Sigmoid colon (tissue), 7 donors: ENCODE data around the gene CFI. TPM values are rescaled to one million over a fixed set of nuclear protein-coding genes. Genes with fewer than 3 reads are reported as not detected.

Source experiments
- DNase-seq: peaks from one replicate; pipeline ENCODE4 v3.0.0-alpha.2; 2019
- H3K27ac ChIP-seq, 4 donors: fragments of 200-600 bp; sonication (generic); one replicate each; pipeline ENCODE4 v1.5.1; 2016 to 2019; ENCODE audit warnings: mild to moderate bottlenecking in 1 of 4
- H3K27me3 ChIP-seq, 3 donors: fragments of 200-600 bp; sonication (generic); one replicate each; pipeline ENCODE4 v1.5.1; 2019; ENCODE audit warnings: mild to moderate bottlenecking in 1 of 3
- H3K36me3 ChIP-seq, 4 donors: fragments of 200-600 bp; sonication (generic); one replicate each; pipeline ENCODE4 v1.5.1; 2016 to 2019
- H3K4me1 ChIP-seq, 4 donors: fragments of 200-600 bp; sonication (generic); one replicate each; pipeline ENCODE4 v1.5.1; 2017 to 2019
- H3K4me3 ChIP-seq, 4 donors: fragments of 200-600 bp; sonication (generic); one replicate each; pipeline ENCODE4 v1.5.1; 2017 to 2019; ENCODE audit warnings: mild to moderate bottlenecking in 2 of 4, moderate library complexity in 1 of 4
- H3K9me3 ChIP-seq, 4 donors: fragments of 200-600 bp in 3 of 4; sonication (generic) in 3 of 4; one replicate each; pipeline versions ENCODE4 v1.5.1 to v1.6.1; 2013 to 2019
- CTCF ChIP-seq, 4 experiments: fragments of 450-650 bp in 3 of 4; fragments of 200-600 bp in 1 of 4; IDR thresholded peaks; one replicate each; pipeline ENCODE4 v1.5.1; 2016 to 2019; ENCODE audit warnings: antibody characterized with exemption in 4 of 4, mild to moderate bottlenecking in 3 of 4, moderate library complexity in 2 of 4
- EP300 ChIP-seq, 4 donors: sonication (generic); formaldehyde crosslinking; IDR thresholded peaks; one replicate each; pipeline ENCODE4 v1.6.1; 2017; ENCODE audit warnings: antibody characterized with exemption in 4 of 4
- POLR2A ChIP-seq, 2 donors: fragments of 450-650 bp; IDR thresholded peaks; one replicate each; pipeline ENCODE4 v1.6.1; 2016; ENCODE audit warnings: antibody characterized with exemption in 2 of 2, mild to moderate bottlenecking in 2 of 2, moderate library complexity in 2 of 2
- POLR2AphosphoS5 ChIP-seq, 4 donors: sonication (generic); formaldehyde crosslinking; IDR thresholded peaks; one replicate each; pipeline ENCODE4 v1.6.1; 2017; ENCODE audit warnings: antibody characterized with exemption in 4 of 4
- WGBS, 2 donors: extraction: QIAGEN DNeasy Blood & Tissue Kit; methylation state at CpG; one replicate each; pipeline ENCODE4 v1.1.7; 2013; 5-methylcytosine and 5-hydroxymethylcytosine counted together
- intact Hi-C: fragments of 100-400 bp; cut with DNase I; formaldehyde crosslinking; loops from one replicate; pipeline ENCODE4 v1.15.1; 2023
- polyA plus RNA-seq, 3 donors: library from polyadenylated mRNA; stranded (reverse); fragments of 200-250 nt; gene quantifications; one replicate each; pipeline ENCODE4 v1.2.3, GENCODE V29; 2013
- total RNA-seq, 4 donors: library from RNA; depleted of rRNA; stranded (reverse); fragments of >200 nt; gene quantifications; one replicate each; pipeline ENCODE4 v1.1.0, GENCODE V29; 2016
- donor health status: healthy with polysubstance abuse.
- donor health status: Bipolar disorder and iron deficiency.
- donor health status: healthy.

Gene CFI
- total and polyA plus RNA-seq, 7 donors: 1.2 to 14.4 (median 7.5) TPM

GRCh38 chr4:109846395-109847098 is 44.7 kb upstream of the CFI start:
- TF ChIP-seq EP300 (IDR thresholded peaks at IDR 0.05) (no peak), CTCF (IDR thresholded peaks at IDR 0.05) (no peak), POLR2A (IDR thresholded peaks at IDR 0.05) (no peak), POLR2AphosphoS5 (IDR thresholded peaks at IDR 0.05) (no peak)
- Histone ChIP-seq H3K4me1 (no peaks in the 10 kb centered on the region), H3K27me3 (no peaks in the 10 kb centered on the region), H3K4me3 (no peak overlapping the region), H3K9me3 (no peaks in the 10 kb centered on the region), H3K27ac (no peak overlapping the region), H3K36me3 (no peaks in the 10 kb centered on the region)
- no peak for DNase-seq
- WGBS, 2 donors: 14 to 53% methylated on average over 6 of the region's 6 CpGs
- intact Hi-C loops: no loop called here

GRCh38 chr4:109836985-109837384 is 35.2 kb upstream of the CFI start:
- no peak for DNase-seq
- no peak for TF ChIP-seq EP300 (IDR thresholded peaks at IDR 0.05)
- TF ChIP-seq CTCF (IDR thresholded peaks at IDR 0.05): no peak
- TF ChIP-seq POLR2A (IDR thresholded peaks at IDR 0.05): no peak
- TF ChIP-seq POLR2AphosphoS5 (IDR thresholded peaks at IDR 0.05): no peak
- H3K27me3 ChIP-seq: no peaks in the 10 kb centered on the region
- H3K4me3 ChIP-seq: no peak overlapping the region
- no peak overlapping the region for H3K27ac ChIP-seq
- no peaks in the 10 kb centered on the region for H3K9me3 ChIP-seq
- intact Hi-C loops: no loop called here
- no peaks in the 10 kb centered on the region for H3K4me1 ChIP-seq
- H3K36me3 ChIP-seq: no peaks in the 10 kb centered on the region
- 85 to 87% methylated on average over 3 of the region's 3 CpGs for WGBS, 2 donors

GRCh38 chr4:109833756-109834155 is 32.0 kb upstream of the CFI start:
- Histone ChIP-seq H3K36me3 (no peaks in the 10 kb centered on the region), H3K27me3 (no peaks in the 10 kb centered on the region), H3K4me1 (no peaks in the 10 kb centered on the region), H3K9me3 (no peaks in the 10 kb centered on the region), H3K4me3 (no peak overlapping the region), H3K27ac (no peak overlapping the region)
- TF ChIP-seq EP300 (IDR thresholded peaks at IDR 0.05): no peak
- no peak for TF ChIP-seq CTCF (IDR thresholded peaks at IDR 0.05)
- no peak for TF ChIP-seq POLR2A (IDR thresholded peaks at IDR 0.05)
- TF ChIP-seq POLR2AphosphoS5 (IDR thresholded peaks at IDR 0.05): no peak
- intact Hi-C loops: no loop called here
- 96 to 97% methylated on average over 4 of the region's 4 CpGs for WGBS, 2 donors
- DNase-seq: no peak

- Histone ChIP-seq H3K27me3 (no peaks in the 10 kb centered on the region), H3K9me3 (no peaks in the 10 kb centered on the region), H3K4me3 (no peak within 1 kb of the TSS), H3K27ac (no peak within 1 kb of the TSS), H3K4me1 (no peaks in the 10 kb centered on the region), H3K36me3 (peaks cover 0 to 30% (median 5%) of the 10 kb centered on the region in 4 donors)
- TF ChIP-seq POLR2A (IDR thresholded peaks at IDR 0.05) (no peak), CTCF (IDR thresholded peaks at IDR 0.05) (no peak), POLR2AphosphoS5 (IDR thresholded peaks at IDR 0.05) (no peak), EP300 (IDR thresholded peaks at IDR 0.05) (no peak)
- WGBS, 2 donors: 93 to 95% methylated on average over 2 of the region's 2 CpGs
- no peak for DNase-seq
- intact Hi-C loops: no loop called here
These were observed 25.9 kb upstream of the CFI start, which contains the start of gene RRH for GRCh38 chr4:109827672-109828071. RRH (plus strand) TSS chr4:109827972; CDS start chr4:109828028, 56 bp downstream.

DNA sequence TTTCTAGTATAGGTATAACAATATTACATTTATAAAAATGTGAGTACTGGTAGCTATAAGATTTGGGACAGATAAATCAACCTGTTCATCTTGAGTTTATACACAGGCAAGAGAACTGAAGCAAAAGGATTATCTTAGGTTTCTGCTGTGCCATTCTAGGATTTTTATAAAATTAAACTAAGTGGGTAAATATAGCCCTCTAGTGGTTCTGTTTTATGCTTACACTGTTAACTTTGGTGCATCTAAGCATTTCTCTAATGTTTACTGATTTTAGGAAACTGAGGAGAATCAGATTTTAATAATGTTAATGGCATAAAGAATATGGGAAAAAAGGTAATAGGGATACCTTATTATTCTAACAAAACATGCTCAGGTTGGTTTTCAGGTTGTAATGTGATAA is 24.9 kb upstream of the CFI start:
- H3K9me3 ChIP-seq: no peaks in the 10 kb centered on the region
- H3K27me3 ChIP-seq: no peaks in the 10 kb centered on the region
- H3K27ac ChIP-seq: no peak overlapping the region
- TF ChIP-seq POLR2AphosphoS5 (IDR thresholded peaks at IDR 0.05): no peak
- peak in 3 of 4 experiments; percentile 9 to 48 (median 27) for TF ChIP-seq CTCF (IDR thresholded peaks at IDR 0.05)
- H3K4me3 ChIP-seq: no peak overlapping the region
- intact Hi-C loops: no loop called here
- H3K36me3 ChIP-seq: peaks cover 0 to 40% (median 5%) of the 10 kb centered on the region in 4 donors
- no peak for DNase-seq
- H3K4me1 ChIP-seq: no peaks in the 10 kb centered on the region
